Measurements from ENCODE around the gene UBE2F. TPM values are rescaled to one million over a fixed set of nuclear protein-coding genes. Genes with fewer than 3 reads are reported as not detected.
"Not testable (repeated sequence)": the region's sequence is repeated elsewhere in the genome, so short reads cannot be mapped to it uniquely, and the experiment has no call there.

The UBE2F gene
- total and polyA plus RNA-seq, 2 experiments from 2014 or later, result 52.8 to 66.7 TPM

DNA sequence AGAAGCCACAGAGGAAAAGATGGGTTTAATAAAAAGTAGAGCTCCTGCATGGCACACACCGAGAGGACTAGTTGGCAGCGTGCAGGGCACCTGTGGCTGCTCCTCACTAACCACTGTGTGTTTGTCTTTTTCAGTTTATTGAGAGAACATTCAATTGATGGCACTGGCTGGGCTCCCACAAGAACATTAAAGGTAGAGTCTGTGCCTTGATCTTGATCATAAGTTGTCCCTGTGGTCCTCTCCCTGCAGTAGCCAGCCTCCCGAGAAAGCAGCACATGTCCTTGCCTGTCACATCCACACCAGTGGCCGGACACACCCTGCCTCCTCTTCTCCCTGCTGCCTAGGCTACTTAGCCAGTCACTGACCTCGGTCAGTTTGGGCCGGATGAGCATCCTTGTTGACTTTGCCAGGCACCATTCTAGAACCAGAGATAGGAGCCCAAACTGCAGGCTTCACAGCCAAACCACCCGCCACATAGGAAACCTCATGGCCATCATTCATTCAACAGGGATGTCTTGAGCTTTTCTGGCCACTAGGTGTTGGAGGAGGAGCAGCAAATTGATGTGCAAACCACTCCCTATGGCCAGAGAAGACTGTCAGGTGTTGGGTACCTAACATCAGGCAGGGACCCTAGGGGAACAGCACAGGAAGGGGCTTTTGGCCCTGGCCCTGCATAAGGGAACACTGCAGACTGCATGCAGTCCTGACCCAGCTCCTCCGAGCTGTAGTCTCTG lies 63.8 kb downstream of the UBE2F start:
- H3K27me3 ChIP-seq, result no peaks in the 10 kb centered on the region
- 85% methylated on average over 8 of the region's 8 CpGs for WGBS (ENCODE audit: low lambda C conversion rate, missing lambda C conversion rate)
- no peaks in the 10 kb centered on the region for H3K79me2 ChIP-seq
- no peaks in the 10 kb centered on the region for H3K9me2 ChIP-seq (replicated peaks; ENCODE audit: insufficient read depth)
- no peak overlapping the region for H2AFZ ChIP-seq
- no peak overlapping the region for H3K4me3 ChIP-seq
- H3K4me2 ChIP-seq, result no peak overlapping the region
- no peaks in the 10 kb centered on the region for H3K36me3 ChIP-seq (replicated peaks; ENCODE audit: insufficient read depth, low read depth)
- no peak overlapping the region for H3K27ac ChIP-seq
- DNase-seq (ENCODE audit: low spot score), result no peak
- no peaks in the 10 kb centered on the region for H3K9me3 ChIP-seq (ENCODE audit: low read depth)
- no peaks in the 10 kb centered on the region for H3K4me1 ChIP-seq (ENCODE audit: insufficient read depth)
- no peak for TF ChIP-seq EZH2 (IDR thresholded peaks at IDR 0.05; ENCODE audit: borderline replicate concordance)
- TF ChIP-seq EZH2phosphoT487 (IDR thresholded peaks at IDR 0.05; ENCODE audit: low read depth, severe bottlenecking, unreplicated experiment), result no peak
- H4K20me1 ChIP-seq (ENCODE audit: insufficient read depth, poor library complexity, severe bottlenecking), result no peaks in the 10 kb centered on the region

GRCh38 chr2:238031751-238032150 lies 64.9 kb downstream of the UBE2F start:
- DNase-seq (ENCODE audit: low spot score), result no peak
- WGBS (ENCODE audit: low lambda C conversion rate, missing lambda C conversion rate), result 93% methylated on average over 4 of the region's 4 CpGs
- H3K36me3 ChIP-seq (replicated peaks; ENCODE audit: insufficient read depth, low read depth), result no peaks in the 10 kb centered on the region

GRCh38 chr2:238032755-238033337 lies 66.0 kb downstream of the UBE2F start:
- WGBS (ENCODE audit: low lambda C conversion rate, missing lambda C conversion rate), result 71% methylated on average over 4 of the region's 4 CpGs
- Histone ChIP-seq H3K4me3 (no peak overlapping the region), H3K9me2 (replicated peaks; ENCODE audit: insufficient read depth) (no peaks in the 10 kb centered on the region), H3K27ac (no peak overlapping the region), H4K20me1 (ENCODE audit: insufficient read depth, poor library complexity, severe bottlenecking) (no peaks in the 10 kb centered on the region), H3K79me2 (no peaks in the 10 kb centered on the region), H3K9me3 (ENCODE audit: low read depth) (no peaks in the 10 kb centered on the region), H3K36me3 (replicated peaks; ENCODE audit: insufficient read depth, low read depth) (no peaks in the 10 kb centered on the region), H3K4me2 (no peak overlapping the region), H3K27me3 (no peaks in the 10 kb centered on the region), H2AFZ (no peak overlapping the region), H3K4me1 (ENCODE audit: insufficient read depth) (no peaks in the 10 kb centered on the region)
- TF ChIP-seq, protein P1, sequence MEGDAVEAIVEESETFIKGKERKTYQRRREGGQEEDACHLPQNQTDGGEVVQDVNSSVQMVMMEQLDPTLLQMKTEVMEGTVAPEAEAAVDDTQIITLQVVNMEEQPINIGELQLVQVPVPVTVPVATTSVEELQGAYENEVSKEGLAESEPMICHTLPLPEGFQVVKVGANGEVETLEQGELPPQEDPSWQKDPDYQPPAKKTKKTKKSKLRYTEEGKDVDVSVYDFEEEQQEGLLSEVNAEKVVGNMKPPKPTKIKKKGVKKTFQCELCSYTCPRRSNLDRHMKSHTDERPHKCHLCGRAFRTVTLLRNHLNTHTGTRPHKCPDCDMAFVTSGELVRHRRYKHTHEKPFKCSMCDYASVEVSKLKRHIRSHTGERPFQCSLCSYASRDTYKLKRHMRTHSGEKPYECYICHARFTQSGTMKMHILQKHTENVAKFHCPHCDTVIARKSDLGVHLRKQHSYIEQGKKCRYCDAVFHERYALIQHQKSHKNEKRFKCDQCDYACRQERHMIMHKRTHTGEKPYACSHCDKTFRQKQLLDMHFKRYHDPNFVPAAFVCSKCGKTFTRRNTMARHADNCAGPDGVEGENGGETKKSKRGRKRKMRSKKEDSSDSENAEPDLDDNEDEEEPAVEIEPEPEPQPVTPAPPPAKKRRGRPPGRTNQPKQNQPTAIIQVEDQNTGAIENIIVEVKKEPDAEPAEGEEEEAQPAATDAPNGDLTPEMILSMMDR (IDR thresholded peaks at IDR 0.05; ENCODE audit: poor library complexity), result no peak
- TF ChIP-seq EZH2phosphoT487 (IDR thresholded peaks at IDR 0.05; ENCODE audit: low read depth, severe bottlenecking, unreplicated experiment) (no peak), EZH2 (IDR thresholded peaks at IDR 0.05; ENCODE audit: borderline replicate concordance) (no peak)
- no peak for DNase-seq (ENCODE audit: low spot score)

More at GRCh38 chr2:238031751-238032150, 64.9 kb downstream of the UBE2F start:
- TF ChIP-seq EZH2phosphoT487 (IDR thresholded peaks at IDR 0.05; ENCODE audit: low read depth, severe bottlenecking, unreplicated experiment) (no peak), EZH2 (IDR thresholded peaks at IDR 0.05; ENCODE audit: borderline replicate concordance) (no peak)
- TF ChIP-seq, protein P1 (IDR thresholded peaks at IDR 0.05; ENCODE audit: poor library complexity), result no peak
- Histone ChIP-seq H4K20me1 (ENCODE audit: insufficient read depth, poor library complexity, severe bottlenecking) (no peaks in the 10 kb centered on the region), H2AFZ (no peak overlapping the region), H3K4me1 (ENCODE audit: insufficient read depth) (no peaks in the 10 kb centered on the region), H3K9me3 (ENCODE audit: low read depth) (no peaks in the 10 kb centered on the region), H3K4me3 (no peak overlapping the region), H3K79me2 (no peaks in the 10 kb centered on the region), H3K9me2 (replicated peaks; ENCODE audit: insufficient read depth) (no peaks in the 10 kb centered on the region), H3K27me3 (no peaks in the 10 kb centered on the region), H3K27ac (no peak overlapping the region), H3K4me2 (no peak overlapping the region)

DNA sequence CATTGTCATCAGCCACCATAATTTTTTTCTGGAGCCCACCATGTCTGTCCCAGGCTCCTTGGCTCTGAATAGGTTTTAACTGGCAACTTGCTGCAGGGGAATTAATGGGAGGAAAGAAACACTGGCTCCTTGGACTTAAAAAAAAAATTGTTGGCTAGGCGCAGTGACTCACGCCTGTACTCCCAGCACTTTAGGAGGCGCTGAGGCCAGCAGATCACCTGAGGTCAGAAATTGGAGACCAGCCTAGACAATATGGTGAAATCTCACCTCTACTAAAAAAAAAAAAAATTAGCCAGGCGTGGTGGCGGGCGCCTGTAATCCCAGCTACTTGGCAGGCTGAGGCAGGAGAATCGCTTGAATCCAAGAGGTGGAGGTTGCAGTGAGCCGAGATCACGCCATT lies 67.2 kb downstream of the UBE2F start:
- H3K4me1 ChIP-seq (ENCODE audit: insufficient read depth); H3K79me2 ChIP-seq; H3K36me3 ChIP-seq (replicated peaks; ENCODE audit: insufficient read depth, low read depth); H4K20me1 ChIP-seq (ENCODE audit: insufficient read depth, poor library complexity, severe bottlenecking); H3K9me3 ChIP-seq (ENCODE audit: low read depth); H3K4me3 ChIP-seq; H3K9me2 ChIP-seq (replicated peaks; ENCODE audit: insufficient read depth); H3K4me2 ChIP-seq; DNase-seq (ENCODE audit: low spot score); H3K27me3 ChIP-seq; H3K27ac ChIP-seq; H2AFZ ChIP-seq: not testable (repeated sequence)
- 100% methylated on average over 9 of the region's 9 CpGs for WGBS (ENCODE audit: low lambda C conversion rate, missing lambda C conversion rate)
